H1 (cell line): ENCODE data around the gene NOL12. TPM values are rescaled to one million over a fixed set of nuclear protein-coding genes. Genes with fewer than 3 reads are reported as not detected.
A peak's percentile ranks its signal among the peaks of the same experiment; 100 is the strongest.

Experiments used
- CTCF ChIA-PET: fragments of 300-600 bp; sonication (Branson Sonifier 250); formaldehyde crosslinking; loops from one replicate; lab custom pipeline; 2021; ENCODE audit not compliant: partially characterized antibody; lab: Charles Lee
- POLR2A ChIA-PET: fragments of 300-600 bp; sonication (Branson Sonifier 250); formaldehyde crosslinking; loops from one replicate; lab custom pipeline; 2021; ENCODE audit warnings: inconsistent platforms; ENCODE audit not compliant: partially characterized antibody; lab: Charles Lee
- DNase-seq, 2 experiments: peaks; one replicate each; pipeline versions ENCODE4 v3.0.0 to v3.0.0-alpha.2; 2010 to 2022; ENCODE audit warnings: low spot score in 2 of 2, low read depth in 1 of 2, mixed read lengths in 1 of 2
- FAIRE-seq: peaks from 2 replicates; lab custom pipeline; 2011; peaks lifted over from hg19 to GRCh38; lab: Jason Lieb, UNC
- H2AFZ ChIP-seq: 2 replicates; pipeline ENCODE4 v1.8.1; 2012; ENCODE audit warnings: low read length, inconsistent platforms
- H2AK5ac ChIP-seq: 2 replicates; pipeline ENCODE4 v1.6.1; 2013; ENCODE audit warnings: low read depth, low read length
- H2BK120ac ChIP-seq: replicated peaks from 2 replicates; pipeline ENCODE3; 2013; ENCODE audit warnings: low read depth, low read length, inconsistent platforms
- H2BK12ac ChIP-seq: 2 replicates; pipeline ENCODE4 v1.6.1; 2013; ENCODE audit warnings: low read depth, low read length
- H2BK15ac ChIP-seq: 2 replicates; pipeline ENCODE4 v1.6.1; 2013; ENCODE audit warnings: low read length
- H2BK20ac ChIP-seq: 2 replicates; pipeline ENCODE4 v1.6.1; 2013; ENCODE audit warnings: low read length
- H2BK5ac ChIP-seq: 2 replicates; pipeline ENCODE4 v1.6.1; 2013; ENCODE audit warnings: low read depth, low read length
- H3K14ac ChIP-seq: 2 replicates; pipeline ENCODE4 v1.6.1; 2013; ENCODE audit warnings: inconsistent platforms; ENCODE audit not compliant: insufficient read length
- H3K18ac ChIP-seq: 2 replicates; pipeline ENCODE4 v1.6.1; 2013; ENCODE audit warnings: low read length; ENCODE audit errors: extremely low read depth
- H3K23ac ChIP-seq: 2 replicates; pipeline ENCODE4 v1.6.1; 2013; ENCODE audit warnings: inconsistent platforms; ENCODE audit not compliant: insufficient read length
- H3K23me2 ChIP-seq: 2 replicates; pipeline ENCODE4 v1.6.1; 2013; ENCODE audit warnings: low read depth, low read length
- H3K27ac ChIP-seq: 2 replicates; pipeline ENCODE4 v1.6.1; 2011; ENCODE audit warnings: low read depth, low read length, inconsistent platforms
- H3K27me3 ChIP-seq, 4 experiments: replicated peaks in 1 of 4; 1 replicate in 1 of 4; 2 replicates in 3 of 4; pipeline versions ENCODE4 v1.6.1 to v1.8.1; 2011 to 2013; ENCODE audit warnings: low read length in 3 of 4, mild to moderate bottlenecking in 3 of 4, inconsistent platforms in 2 of 4, mixed read lengths in 2 of 4, moderate library complexity in 1 of 4; ENCODE audit not compliant: control insufficient read depth in 3 of 4, insufficient read depth in 3 of 4; ENCODE audit errors: extremely low read depth in 1 of 4
- H3K36me3 ChIP-seq, 4 experiments: 2 replicates each; pipeline versions ENCODE4 v1.6.1 to v1.8.1; 2011 to 2013; ENCODE audit warnings: mild to moderate bottlenecking in 4 of 4, low read length in 3 of 4, moderate library complexity in 2 of 4, control low read depth in 1 of 4, inconsistent platforms in 1 of 4; ENCODE audit not compliant: insufficient read depth in 4 of 4, control insufficient read depth in 2 of 4
- H3K4ac ChIP-seq: replicated peaks from 2 replicates; pipeline ENCODE3; 2013; ENCODE audit warnings: low read length, low read depth, mixed read lengths, inconsistent platforms; ENCODE audit not compliant: insufficient read length
- H3K4me1 ChIP-seq, 4 experiments: replicated peaks in 1 of 4; 1 replicate in 1 of 4; 2 replicates in 3 of 4; pipeline versions ENCODE4 v1.6.1 to v1.8.1; 2011 to 2013; ENCODE audit warnings: low read length in 3 of 4, inconsistent platforms in 2 of 4, mixed read lengths in 1 of 4; ENCODE audit not compliant: insufficient read depth in 4 of 4, control insufficient read depth in 3 of 4
- H3K4me2 ChIP-seq, 2 experiments: 2 replicates each; pipeline versions ENCODE4 v1.6.1 to v1.8.1; 2011 to 2013; ENCODE audit warnings: low read depth in 2 of 2, low read length in 2 of 2, control low read depth in 1 of 2, inconsistent platforms in 1 of 2, mild to moderate bottlenecking in 1 of 2; ENCODE audit not compliant: insufficient read depth in 1 of 2
- H3K4me3 ChIP-seq, 4 experiments: fragments of 200-600, 300-600 bp in 1 of 4; sonication (generic), shearing (Covaris generic), sonication (Bioruptor Twin) in 1 of 4; 2 replicates each; pipeline versions ENCODE4 v1.5.1 to v1.8.1; 2011 to 2016; ENCODE audit warnings: low read length in 4 of 4, low read depth in 3 of 4, control low read depth in 2 of 4, inconsistent platforms in 2 of 4, mild to moderate bottlenecking in 2 of 4, mixed read lengths in 1 of 4, moderate library complexity in 1 of 4; ENCODE audit not compliant: insufficient read depth in 2 of 4; ENCODE audit errors: extremely low read depth in 1 of 4
- H3K56ac ChIP-seq: replicated peaks from 2 replicates; pipeline ENCODE3; 2013; ENCODE audit warnings: low read depth, mild to moderate bottlenecking, mixed read lengths, low read length, inconsistent platforms; ENCODE audit not compliant: insufficient read length
- H3K79me1 ChIP-seq: 2 replicates; pipeline ENCODE4 v1.6.1; 2013; ENCODE audit warnings: low read depth, low read length, control low read depth
- H3K79me2 ChIP-seq, 2 experiments: 2 replicates each; pipeline versions ENCODE4 v1.6.1 to v1.8.1; 2012 to 2013; ENCODE audit warnings: low read length in 2 of 2, mild to moderate bottlenecking in 2 of 2, inconsistent platforms in 1 of 2; ENCODE audit not compliant: insufficient read depth in 2 of 2, control insufficient read depth in 1 of 2
- H3K9ac ChIP-seq, 4 experiments: replicated peaks in 1 of 4; 1 replicate in 1 of 4; 2 replicates in 3 of 4; pipeline versions ENCODE4 v1.6.1 to v1.8.1; 2011 to 2013; ENCODE audit warnings: low read depth in 3 of 4, low read length in 3 of 4, control low read depth in 2 of 4, mild to moderate bottlenecking in 2 of 4, moderate library complexity in 2 of 4, inconsistent platforms in 1 of 4; ENCODE audit errors: extremely low read depth in 1 of 4
- H3K9me3 ChIP-seq, 2 experiments: 2 replicates each; pipeline versions ENCODE4 v1.6.1 to v1.8.1; 2012 to 2013; ENCODE audit warnings: mild to moderate bottlenecking in 2 of 2, moderate library complexity in 2 of 2, control low read depth in 1 of 2, inconsistent platforms in 1 of 2, low read depth in 1 of 2, low read length in 1 of 2, mixed read lengths in 1 of 2; ENCODE audit not compliant: insufficient read depth in 2 of 2
- H4K20me1 ChIP-seq, 2 experiments: replicated peaks in 1 of 2; 2 replicates each; pipeline versions ENCODE3 to v1.8.1; 2011 to 2013; ENCODE audit warnings: inconsistent platforms in 2 of 2, low read length in 2 of 2, mild to moderate bottlenecking in 1 of 2; ENCODE audit not compliant: insufficient read depth in 2 of 2, control insufficient read depth in 1 of 2
- H4K5ac ChIP-seq: 2 replicates; pipeline ENCODE4 v1.6.1; 2013; ENCODE audit warnings: low read length, low read depth, mixed read lengths, inconsistent platforms; ENCODE audit not compliant: insufficient read length
- H4K8ac ChIP-seq: 2 replicates; pipeline ENCODE4 v1.8.0; 2013; ENCODE audit warnings: mild to moderate bottlenecking, moderate library complexity, low read length, inconsistent platforms; ENCODE audit not compliant: insufficient read depth; ENCODE audit errors: extremely low read depth
- H4K91ac ChIP-seq: replicated peaks from 2 replicates; pipeline ENCODE3; 2013; ENCODE audit warnings: low read length, mixed read lengths, inconsistent platforms; ENCODE audit not compliant: insufficient read length
- BCL11A ChIP-seq, 2 experiments: IDR thresholded peaks; one replicate each; pipeline ENCODE4 v1.6.1; 2011; ENCODE audit warnings: low read depth in 2 of 2, low read length in 2 of 2, mild to moderate bottlenecking in 2 of 2
- CHD2 ChIP-seq: IDR thresholded peaks from 2 replicates; pipeline ENCODE4 v1.6.1; 2012; ENCODE audit warnings: low read length, improper control_type of control experiment
- KDM1A ChIP-seq: fragments of 200-600, 300-600 bp; sonication (generic); IDR thresholded peaks from 2 replicates; pipeline ENCODE4 v1.7.1; 2016; ENCODE audit warnings: mild to moderate bottlenecking, low read length, borderline replicate concordance
- KDM4A ChIP-seq: IDR thresholded peaks from one replicate; pipeline ENCODE4 v1.7.1; 2012; ENCODE audit warnings: low read depth, mild to moderate bottlenecking, moderate library complexity, low read length, inconsistent platforms; ENCODE audit not compliant: severe bottlenecking
- NRF1 ChIP-seq: IDR thresholded peaks from 2 replicates; pipeline ENCODE4 v1.6.1; 2011; ENCODE audit warnings: mild to moderate bottlenecking, low read depth, low read length, improper control_type of control experiment
- RBBP5 ChIP-seq: IDR thresholded peaks from 2 replicates; pipeline ENCODE4 v1.7.1; 2012; ENCODE audit warnings: low read depth, mild to moderate bottlenecking, inconsistent platforms, low read length, moderate library complexity, borderline replicate concordance
- SP2 ChIP-seq: IDR thresholded peaks from 2 replicates; pipeline ENCODE4 v1.6.1; 2012; ENCODE audit warnings: mild to moderate bottlenecking, low read length, inconsistent platforms
- YY1 ChIP-seq: IDR thresholded peaks from 2 replicates; pipeline ENCODE4 v1.6.1; 2011; ENCODE audit warnings: low read depth, mild to moderate bottlenecking, low read length
- WGBS, 2 experiments: shearing (Covaris generic) in 1 of 2; methylation state at CpG; one replicate each; pipeline versions ENCODE4 v1.1.6 to v1.1.7; 2013 to 2015; ENCODE audit warnings: low lambda C conversion rate in 2 of 2, mixed read lengths in 2 of 2, inconsistent platforms in 1 of 2, low coverage in 1 of 2, missing lambda C conversion rate in 1 of 2; ENCODE audit not compliant: insufficient replicate concordance in 2 of 2, insufficient coverage in 1 of 2, insufficient read length in 1 of 2; ENCODE audit errors: extremely low coverage in 1 of 2, missing lambda C conversion rate in 1 of 2; 5-methylcytosine and 5-hydroxymethylcytosine counted together
- polyA plus RNA-seq, 7 experiments: library from polyadenylated mRNA; depleted of rRNA in 3 of 7; stranded (reverse) in 5 of 7; unstranded in 2 of 7; fragments of >200 nt in 5 of 7; fragments of 200-250 nt in 2 of 7; gene quantifications; 1 replicate in 5 of 7; 2 replicates in 1 of 7; 4 replicates in 1 of 7; pipeline versions ENCODE4 v1.2.1 to v1.2.3, GENCODE V29; 2011 to 2013; ENCODE audit warnings: missing spikeins in 2 of 7, mixed read lengths in 2 of 7
- total RNA-seq: library from RNA; stranded (reverse); fragmentation: NEBNext Ultra II Directional; extraction: Animal tissue kit (Norgen Biotek cat#: 25700); gene quantifications from 2 replicates; pipeline ENCODE4 v1.2.1, GENCODE V29; 2021

Gene NOL12
- total and polyA plus RNA-seq, 2 of the 8 experiments (the other 6 are each of a cell fraction or from before 2014, with no cell fraction given), result 25.3 to 28.3 TPM

DNA sequence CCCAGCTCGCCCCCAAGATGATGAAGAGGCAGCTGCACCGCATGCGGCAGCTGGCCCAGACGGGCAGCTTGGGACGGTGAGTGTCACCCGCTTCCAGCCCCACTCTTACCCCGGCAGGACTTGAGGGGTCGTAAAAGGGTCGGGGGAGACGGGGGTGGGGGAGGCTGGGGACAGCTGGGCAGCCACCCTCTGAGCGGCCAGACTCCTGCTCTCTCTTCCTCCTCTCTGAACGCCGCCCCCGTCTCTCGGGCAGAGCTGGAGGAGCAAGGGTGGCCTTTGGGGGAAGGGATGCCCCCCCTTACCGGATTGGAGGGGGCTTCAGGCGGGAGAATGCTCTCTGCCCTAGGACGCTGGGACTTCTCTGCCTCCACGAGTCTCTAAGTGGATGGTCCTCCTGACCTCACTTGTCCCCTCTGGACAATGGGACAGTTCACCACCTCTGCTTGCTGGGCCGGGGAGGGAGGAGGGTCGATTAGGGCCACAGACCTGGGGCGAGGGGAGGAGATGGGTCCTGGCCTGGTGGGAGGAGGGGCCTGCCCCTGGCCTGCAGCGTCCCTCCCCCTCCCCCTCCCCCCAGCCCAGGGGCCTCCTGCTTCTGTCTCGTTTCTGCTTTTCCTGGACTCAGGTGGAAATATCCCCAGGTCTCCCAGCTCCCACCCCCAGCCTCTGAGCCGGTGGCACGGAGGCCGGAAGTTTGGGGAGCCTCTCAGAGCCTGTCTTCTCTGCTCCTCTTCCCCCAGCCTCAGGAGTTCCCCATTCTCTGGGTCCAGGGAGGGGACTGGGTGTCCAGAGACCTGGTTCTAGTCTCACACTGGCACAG is 46.2 kb upstream of the NOL12 start:
- Histone ChIP-seq H3K36me3 (peaks cover 0 to 10% (median 5%) of the 10 kb centered on the region in 4 experiments; a peak in 5 of 8 replicates), H3K23ac (no peak overlapping the region), H3K4ac (peak overlapping the region; percentile 82), H3K56ac (peak overlapping the region; percentile 60), H3K79me2 (no peaks in the 10 kb centered on the region; a peak in 1 of 4 replicates), H4K5ac (peak overlapping the region; percentile 25), H2AFZ (no peak overlapping the region), H4K20me1 (peaks cover 0 to 10% of the 10 kb centered on the region in 2 experiments), H2AK5ac (0 out of 2 replicates have a peak overlapping the region, but pooled peaks have one; percentile 24), H4K91ac (peak overlapping the region; percentile 44), H3K23me2 (peaks cover 8% of the 10 kb centered on the region), H3K9me3 (no peaks in the 10 kb centered on the region), H3K27me3 (no peaks in the 10 kb centered on the region), H3K27ac (no peak overlapping the region), H3K4me2 (peak overlapping the region; percentile 86 to 99), H3K4me1 (peaks cover 0 to 21% (median 15%) of the 10 kb centered on the region in 4 experiments; a peak in 6 of 7 replicates), H3K9ac (peak overlapping the region; percentile 1 to 72 (median 60); a peak in 6 of 7 replicates), H2BK120ac (peak overlapping the region; percentile 55), H4K8ac (peak overlapping the region; percentile 7; the same call in 1 of the 2 replicates), H3K79me1 (0 out of 2 replicates have a peak, but pooled peaks cover 2% of the 10 kb centered on the region), H3K18ac (peak overlapping the region; percentile 91), H2BK15ac (peak overlapping the region; percentile 81; the same call in 1 of the 2 replicates), H3K4me3 (peak overlapping the region; percentile 77 to 91 (median 84)), H2BK20ac (no peak overlapping the region), H2BK12ac (peak overlapping the region; percentile 87; the same call in 1 of the 2 replicates), H3K14ac (no peak overlapping the region), H2BK5ac (peak overlapping the region; percentile 83; the same call in 1 of the 2 replicates)
- WGBS, 2 experiments, result 6% methylated on average over 18 of the region's 27 CpGs; no CpG with 5 or more reads in 1 of the 2 experiments
- CTCF ChIA-PET, result interaction anchor here (1.1 to 11.4 kb wide), 9 partner anchors 9 to 59 kb away, joined by 3 to 261 read pairs (median 6); partner anchors contain the start of genes GGA1, LGALS1, NOL12 and PDXP
- POLR2A ChIA-PET, result interaction anchor here (0.9 to 5.3 kb wide), 9 partner anchors 7 to 65 kb away, joined by 3 to 32 read pairs (median 4); partner anchors contain the start of genes GGA1, NOL12, PDXP and TRIOBP
- DNase-seq (no peak), FAIRE-seq (no peak)
- TF ChIP-seq KDM1A (peak; percentile 61; the same call in 1 of the 2 replicates), SP2 (no peak), NRF1 (no peak), RBBP5 (no peak), BCL11A (IDR thresholded peaks at IDR 0.05; ENCODE audit: low read depth in 2 of 2, low read length in 2 of 2) (no peak), CHD2 (no peak), KDM4A (peak; percentile 24), YY1 (no peak)
